ENCODE measurements around the gene GABRE.

Gene GABRE

GRCh38 chrX:151938172-151938571 lies 36.3 kb downstream of the GABRE start:
- DNase-seq (ENCODE audit: extremely low read depth, low read depth) = no peak
- no peak for TF ChIP-seq CTCF (IDR thresholded peaks at IDR 0.05; ENCODE audit: low read depth, low read length)

- no peak for DNase-seq (ENCODE audit: extremely low read depth, low read depth)
- TF ChIP-seq CTCF (IDR thresholded peaks at IDR 0.05; ENCODE audit: low read depth, low read length) = no peak
These were observed 39.1 kb downstream of the GABRE start for GRCh38 chrX:151935358-151935757.

GRCh38 chrX:151929126-151929525 lies 45.4 kb downstream of the GABRE start:
- no peak for DNase-seq (ENCODE audit: extremely low read depth, low read depth)

GRCh38 chrX:151923648-151924047 lies 50.8 kb downstream of the GABRE start:
- DNase-seq (ENCODE audit: extremely low read depth, low read depth) = no peak
- TF ChIP-seq CTCF (IDR thresholded peaks at IDR 0.05; ENCODE audit: low read depth, low read length) = no peak

More at GRCh38 chrX:151929126-151929525, 45.4 kb downstream of the GABRE start:
- no peak for TF ChIP-seq CTCF (IDR thresholded peaks at IDR 0.05; ENCODE audit: low read depth, low read length)

GRCh38 chrX:151922692-151923091 lies 51.8 kb downstream of the GABRE start:
- TF ChIP-seq CTCF (IDR thresholded peaks at IDR 0.05; ENCODE audit: low read depth, low read length) = no peak
- no peak for DNase-seq (ENCODE audit: extremely low read depth, low read depth)

- DNase-seq (ENCODE audit: extremely low read depth, low read depth) = no peak
- TF ChIP-seq CTCF (IDR thresholded peaks at IDR 0.05; ENCODE audit: low read depth, low read length) = no peak
These were observed 52.6 kb downstream of the GABRE start for GRCh38 chrX:151921866-151922265.

- TF ChIP-seq CTCF (IDR thresholded peaks at IDR 0.05; ENCODE audit: low read depth, low read length) = no peak
- no peak for DNase-seq (ENCODE audit: extremely low read depth, low read depth)
These were observed 53.2 kb downstream of the GABRE start for GRCh38 chrX:151921292-151921691.
